ENCODE results near the gene NME3.

GRCh38 chr16:1810106-1810505 lies 38.8 kb upstream of the NME3 start:
- TF ChIP-seq POLR2A (IDR thresholded peaks at IDR 0.05) (no peak), CTCF (IDR thresholded peaks at IDR 0.05) (no peak), POLR2AphosphoS5 (IDR thresholded peaks at IDR 0.05) (no peak)
